Umbilical cord (tissue), 2 donors: Measurements from ENCODE around the gene GAK. TPM values are rescaled to one million over a fixed set of nuclear protein-coding genes. Genes with fewer than 3 reads are reported as not detected.

Experiments used
- DNase-seq: peaks from one replicate; pipeline ENCODE4 v3.0.0-alpha.2; 2015; ENCODE audit warnings: low spot score
- total RNA-seq: library from RNA; depleted of rRNA; stranded (reverse); fragments of >200 nt; gene quantifications from one replicate; pipeline ENCODE4 v1.2.3, GENCODE V29; 2014; ENCODE audit warnings: low replicate concordance; ENCODE audit not compliant: insufficient read depth

The GAK gene
- total RNA-seq, 1 donor from 2014 or later = 51.5 TPM

DNA sequence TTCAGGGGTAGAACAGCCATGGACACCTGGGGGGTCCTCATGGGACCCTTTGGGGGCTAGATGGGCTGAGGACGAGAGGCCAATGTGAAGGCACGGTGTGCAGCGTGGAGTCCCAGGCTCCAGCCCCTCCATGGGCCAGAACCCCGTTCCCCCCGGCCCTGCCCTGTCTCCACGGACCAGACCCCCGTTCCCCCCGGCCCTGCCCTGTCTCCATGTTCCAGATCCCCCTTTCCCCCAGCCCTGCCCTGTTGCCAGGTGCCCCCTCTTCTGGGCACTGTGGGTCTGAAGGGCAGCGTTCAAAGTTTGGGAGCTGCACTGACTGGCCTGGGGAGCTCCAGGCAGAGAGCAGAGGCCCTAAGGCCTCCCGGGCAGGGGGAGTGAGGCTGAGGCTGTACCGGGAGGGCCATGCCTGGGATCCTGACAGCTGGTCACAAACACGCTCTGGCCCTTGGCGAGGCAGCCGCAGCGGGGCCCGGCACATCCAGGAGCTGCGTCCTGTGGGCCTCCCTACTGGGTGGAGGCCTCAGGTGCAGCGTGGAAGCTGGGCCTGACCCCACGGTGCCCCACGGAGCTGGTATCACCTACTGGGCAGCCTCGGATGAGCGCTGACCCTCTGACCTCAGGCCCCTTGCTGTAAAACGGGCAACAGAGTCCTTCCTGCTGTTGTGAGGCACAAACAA is 32.4 kb upstream of the GAK start:
- no peak for DNase-seq

GRCh38 chr4:963276-964225 is 31.4 kb upstream of the GAK start:
- no peak for DNase-seq

- DNase-seq = no peak
Measured at GRCh38 chr4:962231-963208, 30.4 kb upstream of the GAK start.

DNA sequence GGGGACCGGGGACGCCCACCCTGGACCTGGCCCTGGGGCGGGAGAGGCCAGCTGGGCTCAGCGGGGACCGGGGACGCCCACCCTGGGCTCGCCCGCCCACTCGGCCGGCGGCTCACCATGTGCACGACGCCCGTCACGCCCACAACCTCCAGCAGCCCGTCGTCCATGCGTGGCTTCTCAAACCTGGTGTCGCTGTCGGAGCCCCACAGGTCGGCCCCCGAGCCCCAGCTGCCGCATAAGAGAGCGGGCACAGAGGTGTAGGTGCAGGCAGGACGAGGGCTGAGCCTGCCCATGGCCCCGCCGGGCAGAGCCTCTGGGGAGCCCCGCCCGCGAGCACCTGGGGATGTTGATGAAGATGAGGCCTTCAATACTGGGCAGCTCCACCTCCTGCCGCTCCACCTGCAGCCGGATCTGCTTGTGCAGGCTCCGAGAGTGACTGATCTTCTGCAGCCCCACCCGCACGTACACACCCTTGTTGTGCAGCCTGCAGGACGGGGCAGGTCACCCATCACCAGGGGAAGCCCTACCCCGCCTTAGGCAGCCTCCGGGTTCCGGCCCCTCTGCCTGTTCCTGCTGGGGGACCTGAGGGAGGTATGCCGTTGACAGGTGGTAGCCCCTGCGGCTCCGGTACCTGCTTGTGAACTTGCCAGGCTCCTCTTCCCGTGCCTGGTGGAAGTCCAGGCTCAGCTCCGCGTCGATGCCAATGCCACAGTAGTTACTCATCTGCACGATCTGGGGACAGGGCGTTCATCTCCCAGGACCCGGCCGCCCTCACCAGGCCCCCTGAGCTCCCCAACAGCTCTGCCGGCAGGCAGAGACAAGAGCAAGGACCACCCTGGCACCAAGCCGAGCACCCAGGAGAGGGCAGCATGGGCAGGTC is 29.5 kb upstream of the GAK start:
- DNase-seq = no peak

- no peak for DNase-seq
Measured at GRCh38 chr4:960636-961350, 28.7 kb upstream of the GAK start.

- DNase-seq = no peak
Measured at GRCh38 chr4:960140-960635, 28.1 kb upstream of the GAK start.

DNA sequence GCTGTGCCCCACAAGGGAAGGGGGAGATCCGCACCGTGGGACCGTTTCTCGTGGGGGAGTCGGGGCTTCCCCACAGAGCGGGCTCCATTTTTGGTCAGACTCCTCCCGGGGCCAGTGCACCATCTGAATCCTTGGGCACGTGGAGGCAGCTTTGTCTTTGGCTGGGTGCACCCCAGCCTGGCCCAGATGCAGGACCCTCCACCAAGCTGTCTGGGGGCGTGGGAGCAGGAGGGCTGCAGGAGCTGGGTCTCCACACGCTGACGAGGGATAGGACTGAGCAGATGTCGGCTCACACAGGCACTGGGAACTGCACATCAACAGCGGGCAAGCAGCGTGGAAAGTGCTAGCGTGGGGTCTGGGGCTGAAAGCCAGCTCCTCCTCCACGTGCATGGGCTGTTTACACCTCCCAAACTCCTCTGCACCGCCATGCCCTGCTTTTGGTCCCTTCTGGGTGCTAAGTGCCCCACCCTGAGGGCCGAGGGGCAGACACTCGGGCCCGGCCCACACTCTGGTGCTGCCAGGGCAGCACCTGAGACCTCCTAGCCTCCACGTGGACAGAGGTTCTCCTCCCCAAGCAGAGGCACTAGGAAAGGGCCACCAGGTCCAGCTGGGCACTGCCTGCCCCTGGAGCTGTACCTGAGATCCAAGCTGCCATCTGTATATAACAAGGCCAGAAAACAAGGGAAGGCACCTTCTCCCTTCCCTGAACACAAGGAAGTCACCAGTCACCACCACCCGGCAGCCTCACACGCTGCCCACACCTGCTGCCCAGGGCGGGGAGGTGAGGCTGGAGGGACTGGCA is 27.4 kb upstream of the GAK start:
- no peak for DNase-seq

DNA sequence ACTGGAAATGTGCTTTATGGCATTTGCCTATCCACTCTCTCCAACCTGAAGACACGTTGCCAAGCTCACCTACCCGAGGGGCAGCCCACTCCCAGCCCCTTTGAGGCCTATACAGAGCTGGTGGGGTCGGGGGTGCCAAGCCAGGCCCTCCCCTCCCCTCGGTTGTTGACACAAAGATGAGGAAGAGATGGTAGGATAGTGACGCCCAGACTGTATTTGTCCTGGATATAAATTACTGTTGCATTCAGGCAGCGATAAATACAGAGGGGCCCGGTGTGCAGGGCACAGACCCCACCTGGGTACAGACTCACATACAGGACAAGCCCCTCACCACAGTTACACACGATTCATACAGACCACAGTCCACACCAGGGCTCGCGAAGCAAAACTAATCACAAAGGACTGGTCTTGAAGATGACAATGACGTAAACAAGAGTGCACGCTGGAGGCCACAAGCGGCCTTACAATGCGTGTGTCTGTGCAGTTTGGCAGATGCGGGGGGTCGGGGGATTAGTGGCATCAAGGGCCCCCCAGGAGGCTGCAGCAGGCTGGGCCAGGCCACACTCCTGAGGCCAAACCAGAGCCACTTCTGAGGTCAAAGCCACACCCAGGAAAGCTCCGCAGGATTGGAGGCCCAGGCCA is 26.7 kb upstream of the GAK start:
- no peak for DNase-seq

GRCh38 chr4:958314-958665 is 26.2 kb upstream of the GAK start:
- no peak for DNase-seq

DNA sequence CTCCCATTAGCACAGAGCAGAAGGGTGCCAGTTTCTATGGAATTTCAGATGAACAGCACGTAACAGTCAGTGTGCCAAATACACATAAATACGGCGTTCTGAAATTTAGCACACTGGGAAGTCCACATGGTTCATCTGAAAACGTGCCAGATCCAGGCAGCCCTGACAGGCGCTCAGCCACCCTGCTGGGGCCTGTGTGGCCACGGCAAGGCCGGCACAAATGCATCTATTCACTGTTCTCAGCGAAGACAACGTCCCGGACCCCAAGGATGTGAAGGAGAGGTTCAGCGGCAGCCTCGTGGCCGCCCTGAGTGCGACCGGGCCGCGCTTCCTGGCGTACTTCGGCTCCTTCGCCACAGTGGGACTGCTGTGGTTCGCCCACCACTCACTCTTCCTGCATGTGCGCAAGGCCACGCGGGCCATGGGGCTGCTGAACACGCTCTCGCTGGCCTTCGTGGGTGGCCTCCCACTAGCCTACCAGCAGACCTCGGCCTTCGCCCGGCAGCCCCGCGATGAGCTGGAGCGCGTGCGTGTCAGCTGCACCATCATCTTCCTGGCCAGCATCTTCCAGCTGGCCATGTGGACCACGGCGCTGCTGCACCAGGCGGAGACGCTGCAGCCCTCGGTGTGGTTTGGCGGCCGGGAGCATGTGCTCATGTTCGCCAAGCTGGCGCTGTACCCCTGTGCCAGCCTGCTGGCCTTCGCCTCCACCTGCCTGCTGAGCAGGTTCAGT is 25.6 kb upstream of the GAK start:
- DNase-seq = no peak

GRCh38 chr4:957231-957580 is 25.1 kb upstream of the GAK start:
- no peak for DNase-seq

- DNase-seq = no peak
Measured at GRCh38 chr4:956531-957230, 24.6 kb upstream of the GAK start.

GRCh38 chr4:955931-956381 is 23.8 kb upstream of the GAK start:
- DNase-seq = no peak

DNA sequence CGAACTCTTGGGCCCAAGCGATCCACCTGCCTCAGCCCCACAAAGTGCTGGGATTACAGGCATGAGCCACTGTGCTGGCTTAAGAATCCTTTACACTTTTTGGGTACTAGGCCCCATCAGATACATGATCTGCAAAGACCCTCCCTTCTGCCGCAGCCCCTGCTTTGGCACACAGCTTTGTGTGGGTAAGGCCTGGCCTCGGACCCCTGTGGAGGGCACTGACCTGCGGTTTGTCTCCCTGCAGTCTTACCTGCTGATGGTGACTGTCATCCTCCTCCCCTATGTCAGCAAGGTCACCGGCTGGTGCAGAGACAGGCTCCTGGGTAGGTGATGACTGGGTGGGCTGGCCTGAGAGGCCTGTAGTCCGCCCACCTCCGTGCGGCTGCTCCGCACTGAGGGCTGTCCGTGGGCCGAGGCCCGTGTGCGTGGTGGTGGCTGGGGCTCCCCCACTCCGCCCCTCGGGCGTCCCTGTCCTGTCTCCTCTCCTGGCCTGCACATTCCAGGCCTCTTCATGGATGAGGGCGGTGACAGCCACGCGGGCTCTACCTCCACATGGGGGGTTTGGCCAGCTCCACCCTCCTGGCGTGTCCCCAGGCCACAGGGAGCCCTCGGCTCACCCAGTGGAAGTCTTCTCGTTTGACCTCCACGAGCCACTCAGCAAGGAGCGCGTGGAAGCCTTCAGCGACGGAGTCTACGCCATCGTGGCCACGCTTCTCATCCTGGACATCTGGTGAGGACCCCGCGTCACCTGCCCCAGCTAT is 23.2 kb upstream of the GAK start:
- no peak for DNase-seq

DNA sequence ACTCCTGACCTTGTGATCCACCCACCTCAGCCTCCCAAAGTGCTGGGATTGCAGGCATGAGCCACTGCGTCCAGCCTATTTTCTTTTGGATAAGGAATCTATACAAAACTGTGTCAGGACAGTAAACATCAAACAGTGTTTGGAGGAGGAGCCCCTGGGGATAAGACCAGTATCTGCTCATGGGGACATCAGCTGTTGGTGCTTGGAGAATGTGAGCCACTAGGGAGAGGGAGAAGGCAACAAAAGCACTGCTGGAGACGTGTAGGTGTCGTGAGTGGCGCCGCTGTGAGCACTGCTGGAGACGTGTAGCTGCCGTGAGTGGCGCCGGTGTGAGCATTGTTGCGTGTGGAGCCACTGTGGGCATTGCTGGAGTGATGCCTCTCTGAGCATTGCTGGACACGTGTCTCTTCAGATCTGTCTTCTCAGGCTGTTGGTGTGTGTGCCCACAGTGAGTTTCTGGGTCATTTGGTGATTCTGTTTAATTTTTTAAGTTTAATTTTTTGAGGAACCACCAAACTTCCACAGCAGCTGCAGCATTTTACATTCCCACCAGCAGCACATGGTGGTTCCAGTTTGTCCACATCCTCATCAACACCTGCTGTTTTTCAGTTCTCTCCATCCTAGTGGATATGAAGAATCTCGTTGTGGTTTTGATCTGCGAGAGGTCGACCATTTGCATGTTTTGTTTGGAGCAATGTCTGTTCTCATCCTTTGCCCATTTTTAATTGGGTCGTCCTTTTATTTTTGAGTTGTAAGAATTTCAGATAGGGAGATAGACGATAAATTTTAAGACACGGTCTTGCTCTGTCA is 22.3 kb upstream of the GAK start:
- no peak for DNase-seq

GRCh38 chr4:953574-953915 is 21.4 kb upstream of the GAK start:
- no peak for DNase-seq
